GM10847 (cell line): Measurements from ENCODE around the gene DCN.

Experiments used
- POLR2A ChIP-seq: IDR thresholded peaks from 2 replicates; pipeline ENCODE4 v1.6.1; 2011; ENCODE audit not compliant: insufficient read length; ENCODE audit errors: extremely low read depth

Gene DCN, protein sequence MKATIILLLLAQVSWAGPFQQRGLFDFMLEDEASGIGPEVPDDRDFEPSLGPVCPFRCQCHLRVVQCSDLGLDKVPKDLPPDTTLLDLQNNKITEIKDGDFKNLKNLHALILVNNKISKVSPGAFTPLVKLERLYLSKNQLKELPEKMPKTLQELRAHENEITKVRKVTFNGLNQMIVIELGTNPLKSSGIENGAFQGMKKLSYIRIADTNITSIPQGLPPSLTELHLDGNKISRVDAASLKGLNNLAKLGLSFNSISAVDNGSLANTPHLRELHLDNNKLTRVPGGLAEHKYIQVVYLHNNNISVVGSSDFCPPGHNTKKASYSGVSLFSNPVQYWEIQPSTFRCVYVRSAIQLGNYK

DNA sequence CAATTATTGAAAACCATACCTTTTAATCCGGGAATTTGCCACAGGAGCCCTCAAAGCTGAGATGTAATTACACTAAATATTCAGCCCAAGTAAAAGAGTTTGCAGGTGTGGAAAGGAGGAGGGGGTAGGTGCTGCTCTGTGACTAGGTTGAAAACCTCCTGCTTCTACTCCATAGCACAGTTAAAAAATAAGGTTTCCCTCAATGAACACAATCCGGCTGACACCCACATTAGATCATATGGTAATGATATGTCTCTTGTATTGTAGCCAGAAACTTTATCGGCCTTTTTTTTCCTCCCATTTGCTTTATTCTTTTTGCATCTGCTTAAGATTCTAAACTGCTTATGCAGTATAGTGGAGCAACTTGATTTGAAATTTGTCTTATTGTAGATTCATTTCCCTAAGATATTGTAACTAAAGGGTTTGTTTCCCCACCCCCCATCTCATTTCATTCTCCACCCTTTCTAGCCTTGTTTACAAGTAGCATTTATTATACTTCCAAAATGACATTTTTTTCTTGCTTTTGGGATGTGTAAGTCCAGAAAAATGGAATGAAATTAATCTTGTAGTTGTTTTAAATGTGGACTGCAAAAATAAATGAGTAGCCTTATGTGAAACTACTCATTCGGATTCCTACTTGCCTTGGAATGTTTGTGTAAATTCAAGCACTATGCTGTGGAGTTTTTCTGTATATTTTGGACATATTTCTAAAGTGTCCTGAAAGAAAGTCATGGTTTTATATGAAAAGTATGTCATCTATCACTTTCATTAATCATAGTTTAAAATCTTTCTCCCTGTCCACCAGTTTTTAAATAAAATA, at the start of gene DCN:
Gene DCN, minus strand, starts transcription at position 182 of the 820 bp plus-strand sequence. CDS start 4,265 bp downstream, outside the sequence.
- no peak for TF ChIP-seq POLR2A

DNA sequence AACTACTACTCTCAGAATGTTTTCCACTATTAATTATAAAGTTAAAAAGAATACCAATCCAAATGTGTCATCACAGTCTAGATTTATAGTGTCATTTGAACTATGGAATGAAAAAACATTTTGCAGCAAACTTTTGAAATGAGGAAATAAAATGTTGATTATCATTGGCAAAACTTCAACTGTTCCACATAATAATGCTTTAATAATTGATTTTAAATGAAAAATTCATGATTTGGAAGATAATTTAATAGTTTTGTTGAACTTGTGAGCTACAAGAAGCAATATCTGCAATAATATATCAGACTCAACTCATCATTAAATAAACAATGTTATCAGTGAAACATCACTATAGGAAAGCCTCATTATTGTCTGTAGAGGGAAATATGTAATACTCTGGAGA, 48.2 kb upstream of the DCN start:
- TF ChIP-seq POLR2A, result no peak

DNA sequence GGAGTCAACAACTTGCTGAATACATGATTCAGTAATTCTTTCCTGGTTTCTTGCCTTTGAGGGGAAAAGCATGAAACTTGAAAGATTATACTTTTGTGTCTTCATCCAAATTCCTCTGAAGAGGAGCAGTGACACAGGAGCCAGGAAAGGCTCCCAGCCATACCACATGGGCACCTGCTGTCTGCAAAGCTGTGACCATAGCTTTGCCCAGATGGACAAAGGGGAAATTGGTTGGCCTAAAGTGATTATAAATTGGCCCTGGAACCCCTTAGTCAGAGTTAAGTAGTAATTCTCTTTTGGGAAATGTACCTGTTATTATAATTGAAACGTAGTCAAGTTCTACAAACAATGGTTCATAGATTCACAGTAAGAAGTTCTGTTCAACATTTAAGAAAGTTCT, 44.3 kb upstream of the DCN start:
- no peak for TF ChIP-seq POLR2A

- TF ChIP-seq POLR2A, result no peak
These were observed 42.7 kb upstream of the DCN start for GRCh38 chr12:91225316-91225715.

DNA sequence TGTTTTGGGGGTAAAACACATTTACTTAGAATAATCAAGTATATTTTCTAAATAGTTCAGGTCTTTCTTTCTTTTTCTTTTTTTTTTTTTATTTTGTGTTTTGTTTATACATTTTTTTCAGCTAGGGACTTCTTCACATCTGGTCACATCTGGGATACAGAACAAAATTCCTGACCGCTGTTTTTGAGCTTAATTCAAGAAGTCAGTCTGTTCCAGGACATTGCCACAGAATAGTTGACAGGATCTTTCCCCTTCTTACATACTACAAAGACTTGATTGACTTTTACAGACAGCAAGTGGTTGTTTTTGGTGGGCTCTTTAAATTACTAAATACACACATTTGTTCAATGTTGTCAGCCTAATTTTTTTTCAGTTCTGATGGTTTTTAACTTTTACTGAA, 41.8 kb upstream of the DCN start:
- TF ChIP-seq POLR2A, result no peak

DNA sequence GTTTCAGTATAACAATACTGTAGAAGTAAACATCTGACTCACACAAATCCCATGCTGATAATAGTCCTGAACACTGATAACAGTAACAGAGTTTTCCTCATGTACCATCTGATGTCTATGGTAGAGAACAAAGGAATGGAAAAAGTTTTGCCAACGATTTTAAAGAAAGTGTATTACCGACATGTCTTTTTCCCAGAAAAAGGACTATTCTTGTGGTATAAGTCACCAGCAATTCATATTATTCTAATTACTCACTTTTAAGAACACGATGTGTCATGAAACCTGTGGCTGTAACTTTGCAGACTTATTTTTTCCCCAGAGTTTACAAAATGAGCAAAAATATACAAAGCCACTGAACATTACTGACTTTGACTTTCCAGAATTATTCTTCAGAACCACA, 40.1 kb upstream of the DCN start:
- no peak for TF ChIP-seq POLR2A

GRCh38 chr12:91219919-91220318, 37.3 kb upstream of the DCN start:
- TF ChIP-seq POLR2A, result no peak

GRCh38 chr12:91219511-91219910, 36.9 kb upstream of the DCN start:
- no peak for TF ChIP-seq POLR2A

GRCh38 chr12:91216871-91217270, 34.3 kb upstream of the DCN start:
- TF ChIP-seq POLR2A, result no peak

GRCh38 chr12:91215940-91216454, 33.4 kb upstream of the DCN start:
- TF ChIP-seq POLR2A, result no peak

DNA sequence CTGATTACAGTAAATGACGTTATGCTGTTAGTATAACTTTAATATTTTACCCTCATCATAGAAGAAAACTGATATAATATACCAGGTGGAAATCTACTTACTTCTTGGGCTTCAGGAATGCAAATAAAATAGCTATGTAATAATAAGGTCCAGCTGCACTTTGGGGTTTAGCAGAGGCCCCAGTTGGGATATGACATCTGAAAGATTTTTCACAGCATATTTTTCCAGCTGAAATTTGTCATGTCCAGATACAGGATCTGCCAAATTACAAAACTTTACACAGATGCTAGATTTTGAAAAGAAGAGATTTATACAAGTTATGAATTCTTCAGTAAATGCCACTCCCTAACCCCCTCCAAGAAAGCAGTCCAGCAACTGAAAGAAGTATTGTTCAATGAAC, 29.2 kb upstream of the DCN start:
- TF ChIP-seq POLR2A, result no peak

DNA sequence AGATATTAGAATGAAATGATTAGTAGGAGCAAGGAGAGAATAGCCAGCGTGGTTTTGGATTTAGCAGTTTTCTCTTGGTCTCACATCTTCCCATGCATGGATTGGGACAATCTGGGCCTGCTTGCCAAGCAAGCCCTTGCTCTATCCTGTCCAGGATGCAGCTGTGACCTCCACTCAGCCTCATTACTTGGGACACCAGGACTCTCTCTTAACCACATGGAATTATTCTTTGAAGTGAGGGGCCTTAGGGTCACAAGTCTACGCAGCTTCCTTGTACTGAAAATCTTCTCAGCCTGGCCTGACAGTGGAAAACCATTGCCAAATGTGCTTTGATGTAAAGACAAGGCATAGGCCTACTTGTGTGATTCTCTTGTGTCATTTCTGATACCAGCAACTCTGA, 28.0 kb upstream of the DCN start:
- TF ChIP-seq POLR2A, result no peak

DNA sequence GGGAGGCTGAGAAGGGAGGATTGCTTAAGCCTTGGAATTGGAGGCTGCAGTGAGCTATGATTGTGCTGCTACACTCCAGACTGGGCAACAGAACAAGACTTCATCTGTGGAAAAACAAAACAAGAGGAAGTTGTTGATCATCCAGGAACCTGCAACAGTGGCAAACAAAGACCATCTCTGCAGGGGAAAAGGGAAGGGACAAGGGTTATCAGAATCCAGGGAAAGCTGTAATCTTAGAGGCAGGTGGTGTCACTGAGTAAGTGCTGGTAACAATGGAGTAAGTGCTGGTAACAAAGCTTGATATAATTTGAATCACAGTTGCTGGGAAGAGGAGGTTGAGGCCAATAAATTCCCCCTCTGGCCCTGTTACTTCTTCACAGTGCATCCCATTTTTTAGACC, 27.5 kb upstream of the DCN start:
- TF ChIP-seq POLR2A, result no peak

DNA sequence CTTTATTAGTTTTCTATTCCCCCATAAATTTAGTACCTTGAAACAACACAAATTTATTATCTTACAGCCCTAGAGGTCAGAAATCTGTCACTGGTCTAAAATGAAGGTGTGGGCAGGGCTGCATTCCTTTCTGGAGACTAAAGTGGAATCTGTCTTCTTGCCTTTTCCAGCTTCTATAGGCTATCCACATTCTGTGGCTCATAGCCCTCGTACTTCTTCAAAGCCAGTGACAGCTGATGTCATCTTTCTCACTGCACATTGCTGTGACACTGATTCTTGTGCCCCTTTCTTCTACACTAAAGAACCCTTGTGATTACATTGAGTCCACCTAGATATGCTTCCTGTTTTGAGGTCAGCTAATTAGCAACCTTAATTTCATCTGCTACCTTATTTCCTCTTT, 23.2 kb upstream of the DCN start:
- no peak for TF ChIP-seq POLR2A

DNA sequence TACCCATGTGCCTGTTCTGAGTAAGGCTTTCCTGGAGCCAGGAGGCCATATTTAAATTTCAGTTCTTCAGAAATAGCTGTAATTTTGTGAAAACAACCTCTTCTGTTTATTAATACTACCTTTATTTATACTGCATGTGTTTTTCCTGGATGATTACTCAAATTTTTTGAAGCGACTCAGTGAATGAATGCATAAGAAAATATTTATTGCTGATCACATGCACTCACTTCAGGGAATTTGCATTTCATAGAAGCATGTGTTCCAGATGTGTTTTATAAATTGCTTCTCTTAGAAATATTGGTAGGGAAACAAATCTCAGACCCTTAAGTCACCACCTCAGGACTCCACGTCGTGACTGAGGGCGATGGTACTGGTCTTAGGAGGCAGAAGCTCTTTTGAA, 21.8 kb upstream of the DCN start:
- TF ChIP-seq POLR2A, result no peak

DNA sequence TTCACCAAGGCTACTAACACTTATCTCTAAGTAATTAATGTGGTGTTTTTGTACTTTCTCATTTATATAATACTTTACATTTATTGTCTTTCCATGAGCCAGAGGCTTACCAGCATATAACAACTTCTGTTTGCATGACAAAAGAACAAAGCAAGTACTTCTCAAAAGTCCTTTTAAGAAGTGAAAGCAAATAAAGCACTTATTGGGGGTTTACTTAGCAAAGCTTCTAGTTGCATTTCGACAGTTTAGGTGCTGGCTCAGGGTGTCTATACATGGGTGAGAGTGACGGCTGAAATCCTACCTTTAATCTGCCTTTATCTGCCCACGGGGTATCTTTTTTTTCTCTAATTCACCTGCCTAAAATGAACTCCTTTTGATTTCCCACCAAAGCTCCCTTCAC, 21.0 kb upstream of the DCN start:
- no peak for TF ChIP-seq POLR2A

GRCh38 chr12:91202390-91202789, 19.8 kb upstream of the DCN start:
- no peak for TF ChIP-seq POLR2A

GRCh38 chr12:91196436-91196835, 13.8 kb upstream of the DCN start:
- no peak for TF ChIP-seq POLR2A
